HCT116 (cell line): ENCODE data around the gene CCL7.

Source experiments
- CTCF ChIP-seq, 3 experiments: fragments of 200-600 bp in 1 of 3; sonication (generic) in 1 of 3; IDR thresholded peaks in 2 of 3; conservative IDR thresholded peaks in 1 of 3; 2 replicates each; pipeline ENCODE4 v1.5.1; 2012 to 2017; ENCODE audit warnings: low read depth in 2 of 3, low read length in 2 of 3, antibody characterized with exemption in 1 of 3, borderline replicate concordance in 1 of 3, control low read depth in 1 of 3, mild to moderate bottlenecking in 1 of 3, mixed read lengths in 1 of 3, mixed run types in 1 of 3, moderate library complexity in 1 of 3; ENCODE audit not compliant: insufficient read depth in 1 of 3
- EZH2 ChIP-seq: fragments of 200-600 bp; sonication (generic); IDR thresholded peaks from 2 replicates; pipeline ENCODE4 v1.6.1; 2017; ENCODE audit warnings: antibody characterized with exemption, mixed run types
- SIN3A ChIP-seq: IDR thresholded peaks from 2 replicates; pipeline ENCODE4 v1.6.1; 2012; ENCODE audit warnings: low read depth

GRCh38 chr17:34319039-34319483 is 49.0 kb downstream of the CCL7 start, which contains the start of gene CCL8:
- TF ChIP-seq CTCF (IDR thresholded peaks at IDR 0.05 in 2 of 3, conservative IDR thresholded peaks at IDR 0.05 in 1 of 3; ENCODE audit: borderline replicate concordance in 1 of 3, insufficient read depth in 1 of 3, low read depth in 2 of 3, low read length in 2 of 3) (no peak), EZH2 (no peak), SIN3A (no peak)
